ENCODE data around the gene TFPI. TPM values are rescaled to one million over a fixed set of nuclear protein-coding genes. Genes with fewer than 3 reads are reported as not detected.

Gene TFPI
- total RNA-seq, 1 donor from 2014 or later = 17.5 TPM

DNA sequence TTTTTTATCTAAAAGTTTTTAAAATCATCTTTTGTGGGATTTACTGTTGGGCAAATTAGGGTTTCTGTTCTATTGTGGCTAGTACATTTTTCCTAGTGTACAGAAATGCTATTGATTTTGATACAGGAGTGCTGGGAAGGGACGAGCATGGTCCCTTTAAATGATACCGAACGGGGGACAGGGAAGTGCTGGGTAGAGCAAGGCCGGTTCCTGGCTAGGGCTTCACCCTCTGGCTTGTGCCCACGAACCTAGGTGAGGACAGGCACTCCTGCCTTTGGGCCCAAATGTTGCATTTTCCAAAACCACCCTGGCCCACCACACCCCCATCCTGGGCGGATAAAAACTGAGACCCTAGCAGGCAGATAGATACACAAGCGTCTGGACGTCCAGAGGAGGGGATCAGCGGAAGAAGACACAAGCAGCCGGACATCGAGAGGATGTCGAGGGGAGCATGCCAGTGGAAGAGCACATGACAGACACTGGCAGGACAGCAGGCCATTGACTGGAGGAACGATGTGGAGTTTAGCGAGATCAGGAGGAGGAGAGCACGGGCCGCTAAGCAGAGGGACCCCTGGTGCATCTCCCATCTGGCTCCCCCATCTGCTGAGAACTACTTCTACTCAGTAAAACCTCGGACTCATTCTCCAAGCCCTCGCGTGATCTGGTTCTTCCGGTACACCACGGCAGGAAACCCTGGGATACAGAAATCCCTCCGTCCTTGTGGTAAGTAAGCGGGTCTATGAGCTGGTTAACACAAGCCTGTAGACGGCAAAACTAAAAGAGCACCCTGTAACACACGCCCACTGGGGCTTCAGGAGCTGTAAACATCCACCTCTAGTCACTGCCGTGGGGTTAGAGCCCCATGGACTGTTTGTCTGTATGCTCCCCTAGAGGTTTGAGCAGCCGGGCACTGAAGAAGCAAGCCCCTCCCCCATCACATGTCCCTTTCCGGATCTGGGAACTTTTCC lies 92.7 kb downstream of the TFPI start:
- H3K4me3 Mint-ChIP-seq (ENCODE audit: low read depth) = peak overlapping the region; percentile 40
- H3K27me3 Mint-ChIP-seq = no peaks in the 10 kb centered on the region
- H3K36me3 Mint-ChIP-seq (ENCODE audit: insufficient read depth) = no peaks in the 10 kb centered on the region
- no peak for DNase-seq (ENCODE audit: low spot score, unreplicated experiment)
- TF ChIP-seq, protein P1, sequence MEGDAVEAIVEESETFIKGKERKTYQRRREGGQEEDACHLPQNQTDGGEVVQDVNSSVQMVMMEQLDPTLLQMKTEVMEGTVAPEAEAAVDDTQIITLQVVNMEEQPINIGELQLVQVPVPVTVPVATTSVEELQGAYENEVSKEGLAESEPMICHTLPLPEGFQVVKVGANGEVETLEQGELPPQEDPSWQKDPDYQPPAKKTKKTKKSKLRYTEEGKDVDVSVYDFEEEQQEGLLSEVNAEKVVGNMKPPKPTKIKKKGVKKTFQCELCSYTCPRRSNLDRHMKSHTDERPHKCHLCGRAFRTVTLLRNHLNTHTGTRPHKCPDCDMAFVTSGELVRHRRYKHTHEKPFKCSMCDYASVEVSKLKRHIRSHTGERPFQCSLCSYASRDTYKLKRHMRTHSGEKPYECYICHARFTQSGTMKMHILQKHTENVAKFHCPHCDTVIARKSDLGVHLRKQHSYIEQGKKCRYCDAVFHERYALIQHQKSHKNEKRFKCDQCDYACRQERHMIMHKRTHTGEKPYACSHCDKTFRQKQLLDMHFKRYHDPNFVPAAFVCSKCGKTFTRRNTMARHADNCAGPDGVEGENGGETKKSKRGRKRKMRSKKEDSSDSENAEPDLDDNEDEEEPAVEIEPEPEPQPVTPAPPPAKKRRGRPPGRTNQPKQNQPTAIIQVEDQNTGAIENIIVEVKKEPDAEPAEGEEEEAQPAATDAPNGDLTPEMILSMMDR (IDR thresholded peaks at IDR 0.05; ENCODE audit: unreplicated experiment) = no peak
- peaks cover 8% of the 10 kb centered on the region for H3K4me1 Mint-ChIP-seq (ENCODE audit: low read depth)
- no peak overlapping the region for H3K27ac Mint-ChIP-seq
- H3K9me3 Mint-ChIP-seq (ENCODE audit: low read depth) = peaks cover 3% of the 10 kb centered on the region

- Mint-ChIP-seq H3K27ac (no peak overlapping the region), H3K27me3 (no peaks in the 10 kb centered on the region), H3K4me1 (ENCODE audit: low read depth) (peaks cover 4% of the 10 kb centered on the region), H3K9me3 (ENCODE audit: low read depth) (peaks cover 3% of the 10 kb centered on the region), H3K36me3 (ENCODE audit: insufficient read depth) (no peaks in the 10 kb centered on the region), H3K4me3 (ENCODE audit: low read depth) (no peak overlapping the region)
- DNase-seq (ENCODE audit: low spot score, unreplicated experiment) = no peak
- TF ChIP-seq, protein P1 (IDR thresholded peaks at IDR 0.05; ENCODE audit: unreplicated experiment) = no peak
Measured at GRCh38 chr2:187459256-187459655, 95.0 kb downstream of the TFPI start.

GRCh38 chr2:187453078-187453641 lies 101.1 kb downstream of the TFPI start:
- no peaks in the 10 kb centered on the region for H3K36me3 Mint-ChIP-seq (ENCODE audit: insufficient read depth)
- no peaks in the 10 kb centered on the region for H3K27me3 Mint-ChIP-seq
- no peak overlapping the region for H3K27ac Mint-ChIP-seq
- H3K4me1 Mint-ChIP-seq (ENCODE audit: low read depth) = peaks cover 3% of the 10 kb centered on the region
- no peak for DNase-seq (ENCODE audit: low spot score, unreplicated experiment)
- H3K9me3 Mint-ChIP-seq (ENCODE audit: low read depth) = no peaks in the 10 kb centered on the region
- TF ChIP-seq, protein P1 (IDR thresholded peaks at IDR 0.05; ENCODE audit: unreplicated experiment) = peak; percentile 60
- no peak overlapping the region for H3K4me3 Mint-ChIP-seq (ENCODE audit: low read depth)

GRCh38 chr2:187451510-187451909 lies 102.7 kb downstream of the TFPI start:
- Mint-ChIP-seq H3K27me3 (no peaks in the 10 kb centered on the region), H3K4me3 (ENCODE audit: low read depth) (no peak overlapping the region), H3K9me3 (ENCODE audit: low read depth) (no peaks in the 10 kb centered on the region), H3K27ac (no peak overlapping the region), H3K4me1 (ENCODE audit: low read depth) (peaks cover 8% of the 10 kb centered on the region), H3K36me3 (ENCODE audit: insufficient read depth) (no peaks in the 10 kb centered on the region)
- TF ChIP-seq, protein P1 (IDR thresholded peaks at IDR 0.05; ENCODE audit: unreplicated experiment) = no peak
- DNase-seq (ENCODE audit: low spot score, unreplicated experiment) = no peak

- no peak overlapping the region for H3K4me3 Mint-ChIP-seq (ENCODE audit: low read depth)
- no peak overlapping the region for H3K27ac Mint-ChIP-seq
- TF ChIP-seq, protein P1 (IDR thresholded peaks at IDR 0.05; ENCODE audit: unreplicated experiment) = no peak
- H3K36me3 Mint-ChIP-seq (ENCODE audit: insufficient read depth) = no peaks in the 10 kb centered on the region
- H3K9me3 Mint-ChIP-seq (ENCODE audit: low read depth) = no peaks in the 10 kb centered on the region
- H3K4me1 Mint-ChIP-seq (ENCODE audit: low read depth) = peaks cover 8% of the 10 kb centered on the region
- H3K27me3 Mint-ChIP-seq = no peaks in the 10 kb centered on the region
- DNase-seq (ENCODE audit: low spot score, unreplicated experiment) = no peak
Measured at GRCh38 chr2:187447336-187447735, 106.9 kb downstream of the TFPI start.

All from progenitor cell of endocrine pancreas (in vitro differentiated cells).